Right lobe of liver (tissue), 6 donors: ENCODE results near the gene MAP2. TPM values are rescaled to one million over a fixed set of nuclear protein-coding genes. Genes with fewer than 3 reads are reported as not detected.
"Not testable (repeated sequence)": the region's sequence is repeated elsewhere in the genome, so short reads cannot be mapped to it uniquely, and the experiment has no call there.

Source experiments
- ATAC-seq, 4 donors: fragments of 200-7000 bp; cut with Tn5 transposase; one replicate each; pipeline ENCODE4 v1.9.1; 2020; ENCODE audit warnings: mild to moderate bottlenecking in 4 of 4, moderate library complexity in 4 of 4
- DNase-seq, 3 donors: peaks; one replicate each; pipeline ENCODE4 v3.0.0-alpha.2; 2020
- H3K27ac ChIP-seq, 3 donors: fragments of 200-600 bp; one replicate each; pipeline ENCODE4 v1.8.0; 2022
- H3K27me3 ChIP-seq, 2 donors: fragments of 200-600 bp; one replicate each; pipeline ENCODE4 v1.8.0; 2022
- H3K36me3 ChIP-seq, 4 donors: fragments of 200-600 bp; sonication (generic) in 1 of 4; one replicate each; pipeline versions ENCODE4 v1.5.1 to v1.8.0; 2017 to 2022; ENCODE audit warnings: control low read depth in 1 of 4
- H3K4me1 ChIP-seq, 4 donors: fragments of 200-600 bp; sonication (generic) in 1 of 4; one replicate each; pipeline versions ENCODE4 v1.5.1 to v1.8.0; 2017 to 2022; ENCODE audit warnings: control low read depth in 1 of 4
- H3K4me3 ChIP-seq, 3 donors: fragments of 200-600 bp; one replicate each; pipeline ENCODE4 v1.8.0; 2022
- H3K9me3 ChIP-seq, 4 donors: fragments of 200-600 bp; sonication (generic) in 1 of 4; one replicate each; pipeline versions ENCODE4 v1.5.1 to v1.8.0; 2017 to 2022; ENCODE audit warnings: control low read depth in 1 of 4
- CTCF ChIP-seq, 4 donors: fragments of 200-600 bp in 3 of 4; fragments of 450-650 bp in 1 of 4; IDR thresholded peaks; one replicate each; pipeline versions ENCODE4 v1.5.1 to v1.8.0; 2016 to 2022; ENCODE audit warnings: antibody characterized with exemption in 4 of 4, mild to moderate bottlenecking in 2 of 4
- POLR2A ChIP-seq: fragments of 450-650 bp; IDR thresholded peaks from one replicate; pipeline ENCODE4 v1.6.1; 2017; ENCODE audit warnings: antibody characterized with exemption, mild to moderate bottlenecking
- WGBS: methylation state at CpG from one replicate; pipeline ENCODE4 v1.1.6; 2018; ENCODE audit warnings: low coverage, low lambda C conversion rate; ENCODE audit not compliant: insufficient coverage; ENCODE audit errors: missing lambda C conversion rate; 5-methylcytosine and 5-hydroxymethylcytosine counted together
- intact Hi-C, 2 donors: fragments of 100-400 bp; cut with DNase I; formaldehyde crosslinking; loops; one replicate each; pipeline versions ENCODE4 v1.11.2 to v1.14.1; 2022
- total RNA-seq, 6 experiments: library from RNA; depleted of rRNA in 2 of 6; stranded (reverse); fragments of >200 nt in 2 of 6; fragmentation: NEBNext Ultra II Directional in 3 of 6; extraction: Animal tissue kit (Norgen Biotek cat#: 25700) in 3 of 6; gene quantifications; one replicate each; pipeline versions ENCODE4 v1.1.0 to v1.2.4, GENCODE V29; 2016 to 2023
- donor health status: DM: no; HTN: yes; CAD: no.
- donor health status: DM: no; HTN: no; CAD: no.
- donor health status: DM: no; HTN: no; CAD: no.
- donor health status: DM: no; HTN: yes; CAD: no.
- donor health status: DM: no; HTN: yes; CAD: no.

The MAP2 gene
- total RNA-seq, 6 experiments from 2014 or later: 2.0 to 11.4 (median 3.6) TPM

GRCh38 chr2:209584915-209585314 lies 161.1 kb downstream of the MAP2 start:
- WGBS: 48% methylated on average over 5 of the region's 5 CpGs
- no peak overlapping the region for H3K27ac ChIP-seq
- no peaks in the 10 kb centered on the region for H3K36me3 ChIP-seq
- no peak overlapping the region for H3K4me3 ChIP-seq
- intact Hi-C loops: no loop called here
- no peak for TF ChIP-seq POLR2A
- TF ChIP-seq CTCF (IDR thresholded peaks at IDR 0.05): no peak
- no peaks in the 10 kb centered on the region for H3K9me3 ChIP-seq
- no peaks in the 10 kb centered on the region for H3K4me1 ChIP-seq
- no peak for ATAC-seq
- no peaks in the 10 kb centered on the region for H3K27me3 ChIP-seq
- no peak for DNase-seq

- Histone ChIP-seq H3K4me3 (no peak overlapping the region), H3K9me3 (no peaks in the 10 kb centered on the region), H3K27me3 (no peaks in the 10 kb centered on the region), H3K36me3 (no peaks in the 10 kb centered on the region), H3K4me1 (no peaks in the 10 kb centered on the region), H3K27ac (no peak overlapping the region)
- TF ChIP-seq POLR2A (no peak), CTCF (IDR thresholded peaks at IDR 0.05) (no peak)
- DNase-seq: no peak
- ATAC-seq: no peak
- 53% methylated on average over 2 of the region's 2 CpGs for WGBS
- intact Hi-C loops: no loop called here
Observed at GRCh38 chr2:209591021-209591420, 167.2 kb downstream of the MAP2 start.

- no peak for ATAC-seq
- Histone ChIP-seq H3K4me1 (no peaks in the 10 kb centered on the region), H3K4me3 (no peak overlapping the region), H3K9me3 (no peaks in the 10 kb centered on the region), H3K27ac (no peak overlapping the region), H3K36me3 (no peaks in the 10 kb centered on the region), H3K27me3 (no peaks in the 10 kb centered on the region)
- no peak for TF ChIP-seq CTCF (IDR thresholded peaks at IDR 0.05)
- TF ChIP-seq POLR2A: no peak
- intact Hi-C loops: no loop called here
- DNase-seq: no peak
- WGBS: 33% methylated on average over 3 of the region's 3 CpGs
Observed at GRCh38 chr2:209592106-209592505, 168.3 kb downstream of the MAP2 start.

GRCh38 chr2:209593930-209594329 lies 170.1 kb downstream of the MAP2 start:
- Histone ChIP-seq H3K9me3 (no peaks in the 10 kb centered on the region), H3K4me3 (no peak overlapping the region), H3K4me1 (no peaks in the 10 kb centered on the region), H3K27me3 (no peaks in the 10 kb centered on the region), H3K36me3 (no peaks in the 10 kb centered on the region), H3K27ac (no peak overlapping the region)
- 77% methylated on average over 3 of the region's 6 CpGs for WGBS
- DNase-seq (no peak), ATAC-seq (no peak)
- intact Hi-C loops: no loop called here
- TF ChIP-seq CTCF (IDR thresholded peaks at IDR 0.05) (no peak), POLR2A (no peak)

- H3K4me1 ChIP-seq: no peaks in the 10 kb centered on the region
- ATAC-seq (no peak), DNase-seq (no peak)
- no peaks in the 10 kb centered on the region for H3K27me3 ChIP-seq
- no peak overlapping the region for H3K27ac ChIP-seq
- 77% methylated on average over 4 of the region's 4 CpGs for WGBS
- H3K4me3 ChIP-seq: no peak overlapping the region
- H3K36me3 ChIP-seq: no peaks in the 10 kb centered on the region
- intact Hi-C loops: no loop called here
- TF ChIP-seq CTCF (IDR thresholded peaks at IDR 0.05) (no peak), POLR2A (no peak)
- H3K9me3 ChIP-seq: no peaks in the 10 kb centered on the region
Observed at GRCh38 chr2:209596262-209596661, 172.4 kb downstream of the MAP2 start.

- intact Hi-C loops, H3K9me3 ChIP-seq, H3K36me3 ChIP-seq, ATAC-seq, H3K4me1 ChIP-seq, H3K27me3 ChIP-seq, H3K27ac ChIP-seq, H3K4me3 ChIP-seq, DNase-seq: not testable (repeated sequence)
- 89% methylated on average over 5 of the region's 6 CpGs for WGBS
Observed at GRCh38 chr2:209598227-209598626, 174.4 kb downstream of the MAP2 start.
